Muscle of back (tissue), 11 donors: Measurements from ENCODE around the gene ANKS3. TPM values are rescaled to one million over a fixed set of nuclear protein-coding genes. Genes with fewer than 3 reads are reported as not detected.

ENCODE experiments used
- DNase-seq, 3 donors: peaks; one replicate each; pipeline versions ENCODE4 v3.0.0 to v3.0.0-alpha.2; 2013
- polyA plus RNA-seq, 10 donors: library from polyadenylated mRNA; unstranded; fragments of 120-200 nt; gene quantifications; one replicate each; pipeline ENCODE4 v1.2.1, GENCODE V29; 2013; ENCODE audit not compliant: insufficient read length in 10 of 10

Gene ANKS3
- polyA plus RNA-seq, 10 donors = 9.7 to 22.3 (median 13.8) TPM

- no peak for DNase-seq
Measured at GRCh38 chr16:4685776-4686496, 48.1 kb downstream of the ANKS3 start.

GRCh38 chr16:4685292-4685691, 48.8 kb downstream of the ANKS3 start:
- no peak for DNase-seq

- no peak for DNase-seq
Measured at GRCh38 chr16:4684763-4685162, 49.3 kb downstream of the ANKS3 start.

DNA sequence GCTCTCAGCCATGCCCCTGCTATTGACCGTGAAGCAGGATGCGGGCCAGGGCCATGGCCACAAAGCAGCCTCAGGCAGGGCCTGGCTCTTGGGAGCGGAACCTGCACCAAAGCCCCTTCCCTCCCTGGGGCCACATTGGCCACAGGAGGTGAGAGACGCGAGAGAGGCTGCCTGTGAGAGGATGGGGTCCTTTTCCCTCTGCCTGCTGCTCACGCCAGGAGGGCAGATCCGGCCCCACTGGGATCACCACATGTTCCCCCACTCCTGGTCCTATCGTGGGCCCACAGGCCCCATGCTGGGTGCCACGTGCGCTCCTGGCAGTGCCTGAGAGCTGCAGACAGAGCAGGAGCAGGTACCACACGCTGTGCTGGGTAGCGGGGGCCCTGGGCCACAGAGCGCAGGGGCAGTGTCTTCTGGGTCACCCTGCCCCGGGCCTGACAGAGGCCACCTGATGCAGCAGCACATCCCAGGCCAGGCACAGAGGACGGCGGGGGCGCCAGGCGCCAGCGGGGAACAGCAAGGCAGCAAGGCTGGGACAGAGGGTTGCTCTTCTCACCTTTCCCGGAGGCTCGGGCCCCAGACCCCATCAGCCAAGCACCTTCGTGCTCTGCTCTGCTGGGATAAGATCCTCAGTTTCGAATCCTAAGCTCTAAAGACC, 49.9 kb downstream of the ANKS3 start:
- DNase-seq = no peak

- no peak for DNase-seq
Measured at GRCh38 chr16:4683255-4684057, 50.6 kb downstream of the ANKS3 start.

DNA sequence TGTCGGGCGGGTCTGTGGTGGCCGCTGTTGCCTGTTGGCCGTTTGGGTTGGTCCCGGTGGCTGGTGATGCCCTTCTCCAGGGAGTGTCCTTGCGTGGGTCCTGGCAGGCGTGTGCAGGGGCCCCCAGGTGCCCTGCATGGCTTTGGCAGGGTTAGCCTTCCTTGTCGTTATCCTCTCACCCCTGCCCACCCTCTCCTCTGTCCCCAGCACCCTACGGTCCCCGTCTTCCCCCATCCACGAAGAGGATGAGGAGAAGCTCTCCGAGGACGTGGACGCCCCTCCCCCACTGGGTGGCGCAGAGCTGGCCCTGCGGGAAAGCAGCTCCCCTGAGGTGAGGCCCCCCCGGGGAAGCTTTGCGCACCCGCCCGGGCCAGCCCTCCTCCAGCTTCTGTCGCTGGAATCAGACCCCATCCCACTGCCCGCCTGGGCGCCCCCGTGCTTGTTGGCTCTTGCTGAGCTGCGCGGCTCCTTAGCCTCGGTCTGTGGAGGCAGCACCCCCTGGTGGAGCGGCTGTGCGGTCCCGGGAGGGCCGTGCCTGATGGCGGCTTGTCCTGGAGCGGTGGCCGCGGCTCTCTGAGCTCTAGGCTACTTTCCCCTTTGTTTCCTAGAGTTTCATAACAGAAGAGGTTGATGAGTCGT, 51.3 kb downstream of the ANKS3 start:
- DNase-seq = no peak

DNA sequence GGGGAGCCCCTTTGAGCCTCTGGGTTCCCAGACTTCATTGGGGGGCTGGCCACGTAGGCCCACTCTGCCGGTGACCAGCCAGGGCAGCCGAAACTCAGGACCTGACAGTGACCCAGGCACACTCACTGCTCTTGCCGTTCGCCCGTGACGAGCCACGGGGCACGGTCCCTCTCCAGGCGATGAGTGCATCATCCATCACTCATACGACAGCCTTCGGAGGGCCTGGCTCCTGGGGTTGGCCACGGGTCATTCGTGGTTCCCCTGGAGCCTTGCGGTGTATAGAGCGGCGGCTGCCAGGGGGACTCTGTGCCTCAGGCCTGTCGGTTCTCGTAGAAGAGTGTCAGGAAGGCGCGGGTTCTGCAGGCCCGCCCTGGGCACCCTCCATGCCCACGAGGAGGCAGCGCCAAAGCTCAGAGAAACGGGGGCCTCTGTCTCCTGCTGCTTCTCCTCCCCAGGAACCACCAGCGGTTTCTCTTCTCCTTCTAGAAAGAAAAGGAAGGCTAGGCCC, 51.9 kb downstream of the ANKS3 start:
- DNase-seq = no peak

DNA sequence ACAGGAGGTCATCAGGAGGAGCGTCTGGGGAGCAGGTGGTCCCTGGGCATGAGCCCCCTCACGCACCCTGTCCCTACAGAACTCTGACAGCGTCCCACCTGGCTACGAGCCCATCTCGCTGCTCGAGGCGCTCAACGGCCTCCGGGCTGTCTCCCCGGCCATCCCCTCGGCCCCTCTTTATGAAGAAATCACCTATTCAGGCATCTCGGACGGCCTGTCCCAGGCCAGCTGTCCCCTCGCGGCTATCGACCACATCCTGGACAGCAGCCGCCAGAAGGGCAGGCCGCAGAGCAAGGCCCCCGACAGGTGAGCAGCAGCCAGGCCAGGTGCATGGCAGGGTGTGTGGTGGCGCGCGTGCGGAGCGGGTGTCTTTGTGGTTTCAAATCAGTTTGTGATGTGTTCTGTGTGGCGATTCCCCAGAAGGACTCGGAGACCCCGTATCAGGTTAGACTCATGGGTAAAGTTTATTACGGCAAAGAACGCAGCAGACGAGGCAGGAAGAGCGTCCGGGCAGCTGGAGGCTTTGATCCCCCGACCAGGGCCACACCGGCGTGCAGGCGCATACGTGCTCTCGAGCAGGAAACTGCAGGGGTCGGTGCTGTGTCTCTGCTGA, 52.5 kb downstream of the ANKS3 start:
- DNase-seq = no peak

- no peak for DNase-seq
Measured at GRCh38 chr16:4680673-4681470, 53.2 kb downstream of the ANKS3 start.

DNA sequence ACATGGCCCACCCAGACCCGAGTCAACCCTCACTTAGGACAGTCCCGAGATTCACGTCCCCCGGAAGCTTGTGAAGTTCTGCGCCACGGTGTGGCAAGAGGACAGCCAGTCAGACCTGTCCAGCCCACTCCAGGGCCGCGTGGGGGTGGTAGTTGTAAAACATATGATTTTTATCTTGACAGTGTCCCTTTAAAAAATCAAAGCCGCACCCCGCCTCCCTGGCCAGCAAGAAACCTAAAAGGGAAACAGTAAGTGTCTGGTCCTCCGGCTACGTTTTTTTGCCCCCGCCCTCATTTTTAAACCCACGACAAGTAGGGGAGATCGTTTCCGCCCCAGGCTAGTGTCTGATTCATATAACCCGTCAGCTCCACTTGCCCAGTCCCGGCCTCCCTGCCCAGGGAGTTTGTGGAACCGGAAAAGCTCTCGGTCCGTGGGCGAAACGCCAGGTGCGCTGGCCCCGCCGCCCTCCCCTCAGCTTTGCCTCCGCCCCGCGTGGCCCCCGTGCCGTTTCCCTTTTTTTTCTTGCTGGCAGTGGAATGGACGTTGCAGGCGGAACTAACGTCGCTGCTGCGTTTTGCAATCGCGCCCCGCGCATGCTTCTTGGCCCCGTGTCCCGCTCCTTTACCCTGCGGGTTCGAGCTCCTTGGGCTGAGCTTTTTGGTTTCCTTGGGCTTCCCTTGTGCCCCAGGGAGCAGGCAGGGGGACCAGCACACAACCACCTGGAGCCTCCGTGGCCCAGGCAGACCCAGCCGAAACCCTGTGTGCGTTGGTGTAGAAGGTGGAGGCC, 54.0 kb downstream of the ANKS3 start:
- DNase-seq = peak in 2 of 3 donors; percentile 71 to 77

GRCh38 chr16:4679156-4679849, 54.8 kb downstream of the ANKS3 start:
- no peak for DNase-seq

- no peak for DNase-seq
Measured at GRCh38 chr16:4678596-4678995, 55.5 kb downstream of the ANKS3 start.

DNA sequence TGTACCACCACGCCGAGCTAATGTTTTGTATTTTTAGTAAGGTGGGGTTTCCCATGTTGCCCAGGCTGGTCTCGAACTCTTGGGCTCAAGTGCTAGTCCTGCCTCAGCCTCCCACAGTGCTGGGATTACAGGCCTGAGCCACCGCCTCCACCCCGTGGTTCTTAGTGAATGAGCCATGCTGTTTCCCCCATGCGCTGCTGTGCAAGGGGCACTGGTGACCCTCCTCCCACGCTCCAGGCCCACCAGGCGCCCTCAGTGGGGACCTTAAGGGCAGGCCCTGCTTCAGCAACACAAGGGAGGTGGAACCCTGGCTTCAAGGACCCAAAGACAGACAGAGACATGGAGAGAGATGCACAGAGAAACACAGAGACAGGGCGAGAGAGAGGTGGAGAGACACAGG, 56.1 kb downstream of the ANKS3 start:
- DNase-seq = no peak

GRCh38 chr16:4677390-4677789, 56.7 kb downstream of the ANKS3 start:
- DNase-seq = no peak

- no peak for DNase-seq
Measured at GRCh38 chr16:4676831-4677230, 57.2 kb downstream of the ANKS3 start.

DNA sequence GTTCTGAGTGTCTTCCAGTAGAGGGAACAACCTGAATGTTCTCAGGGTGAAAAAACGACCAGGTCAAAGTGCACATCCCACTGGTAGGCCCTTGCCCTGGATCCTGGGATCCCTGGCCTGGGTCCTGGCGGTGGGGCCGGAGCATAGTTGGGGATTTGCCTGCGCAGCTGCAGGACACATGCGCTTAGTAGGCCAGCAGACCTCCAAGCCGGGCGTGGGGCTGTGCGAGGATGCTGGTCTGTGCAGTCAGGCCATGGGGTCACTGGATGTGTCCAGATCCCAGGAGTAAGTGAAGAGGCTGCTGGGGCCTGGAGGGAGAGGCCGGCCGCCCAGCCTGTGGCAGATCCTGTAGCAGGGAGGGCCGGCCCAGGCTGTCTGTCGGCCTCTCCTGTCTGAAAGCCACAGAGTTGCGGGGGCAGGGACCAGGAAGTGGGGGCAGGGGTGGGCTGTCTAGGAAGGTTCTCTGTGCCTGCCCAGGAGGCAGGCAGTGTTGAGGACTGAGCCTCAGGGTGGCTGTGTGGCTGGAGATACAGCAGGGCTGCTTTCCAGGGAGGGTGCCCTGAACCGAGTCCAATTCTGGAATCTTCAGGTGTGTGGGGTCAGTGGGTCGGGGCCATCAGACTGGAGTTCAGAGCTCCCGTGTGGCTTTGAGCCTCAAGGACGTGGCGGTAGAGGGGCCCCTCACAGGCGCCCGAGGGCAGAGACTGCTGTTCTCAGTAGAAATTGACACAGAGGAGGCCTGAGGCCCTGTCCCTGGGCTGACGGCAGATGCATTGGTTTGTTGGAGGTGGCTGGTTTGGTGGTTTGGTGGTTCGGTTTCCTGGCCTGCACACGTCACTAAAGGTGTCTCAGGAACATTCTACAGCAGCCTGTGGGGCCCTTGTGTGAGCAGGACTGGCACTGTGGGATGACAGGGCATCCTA, 57.9 kb downstream of the ANKS3 start:
- DNase-seq = no peak

DNA sequence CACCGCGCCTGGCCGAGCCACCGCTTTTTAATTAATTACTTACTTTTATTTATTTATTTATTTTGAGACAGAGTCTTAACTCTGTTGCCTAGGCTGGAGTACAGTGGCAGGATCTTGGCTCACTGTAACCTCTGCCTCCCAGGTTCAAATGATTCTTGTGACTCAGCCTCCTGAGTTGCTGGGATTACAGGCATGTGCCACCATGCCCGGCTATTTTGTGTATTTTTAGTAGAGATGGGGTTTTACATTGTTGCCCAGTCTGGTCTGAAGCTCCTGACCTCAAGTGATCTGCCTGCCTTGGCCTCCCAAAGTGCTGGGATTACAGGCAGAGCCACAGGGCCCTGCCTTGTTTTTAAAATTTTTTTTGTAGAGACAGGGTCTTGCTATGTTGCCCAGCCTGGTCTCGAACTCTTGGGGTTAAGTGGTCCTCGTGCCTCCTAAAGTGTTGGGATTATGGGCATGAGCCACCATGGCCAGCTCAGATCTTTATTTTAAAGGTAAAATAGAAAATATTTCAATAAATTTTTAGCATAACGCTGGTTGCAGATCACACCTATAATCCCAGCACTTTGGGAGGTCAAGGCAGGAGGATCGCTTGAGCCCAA, 59.0 kb downstream of the ANKS3 start:
- DNase-seq = no peak
